OCI-LY1 (cell line): ENCODE results near the gene PTPRD.

Experiments
- EZH2 ChIP-seq: fragments of 200-600 bp; sonication (generic), shearing (Covaris generic); IDR thresholded peaks from 2 replicates; pipeline ENCODE4 v1.8.0; 2017; ENCODE audit warnings: borderline replicate concordance, mixed run types, mild to moderate bottlenecking, antibody characterized with exemption, low read length, moderate library complexity, mixed read lengths
- TF ChIP-seq, protein P1 (sequence below): fragments of 200-600 bp; sonication (generic), shearing (Covaris generic); IDR thresholded peaks from 2 replicates; pipeline ENCODE4 v1.5.1; 2017; ENCODE audit warnings: mild to moderate bottlenecking, antibody characterized with exemption, low read length, moderate library complexity, mixed read lengths

DNA sequence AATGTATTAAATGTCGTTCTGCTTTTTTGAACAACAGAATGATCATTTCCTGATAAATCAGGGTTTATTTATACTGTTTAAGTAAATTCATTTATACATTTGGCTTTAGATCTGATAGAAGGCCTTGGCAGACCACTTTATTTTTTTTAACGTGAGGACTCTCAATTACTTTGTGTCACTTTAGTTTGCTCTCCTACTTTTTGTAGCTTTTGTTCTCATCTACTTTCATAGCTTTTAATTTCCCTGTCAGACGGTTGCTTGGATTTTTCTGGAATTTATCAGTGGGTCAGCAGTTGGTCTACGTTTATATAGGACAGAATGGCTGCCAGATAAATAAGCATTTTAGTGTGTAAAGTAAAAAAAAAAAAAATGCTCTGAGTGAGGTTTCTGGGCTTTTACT lies 1910.9 kb downstream of the PTPRD start:
- TF ChIP-seq EZH2: no peak
- TF ChIP-seq, protein P1, sequence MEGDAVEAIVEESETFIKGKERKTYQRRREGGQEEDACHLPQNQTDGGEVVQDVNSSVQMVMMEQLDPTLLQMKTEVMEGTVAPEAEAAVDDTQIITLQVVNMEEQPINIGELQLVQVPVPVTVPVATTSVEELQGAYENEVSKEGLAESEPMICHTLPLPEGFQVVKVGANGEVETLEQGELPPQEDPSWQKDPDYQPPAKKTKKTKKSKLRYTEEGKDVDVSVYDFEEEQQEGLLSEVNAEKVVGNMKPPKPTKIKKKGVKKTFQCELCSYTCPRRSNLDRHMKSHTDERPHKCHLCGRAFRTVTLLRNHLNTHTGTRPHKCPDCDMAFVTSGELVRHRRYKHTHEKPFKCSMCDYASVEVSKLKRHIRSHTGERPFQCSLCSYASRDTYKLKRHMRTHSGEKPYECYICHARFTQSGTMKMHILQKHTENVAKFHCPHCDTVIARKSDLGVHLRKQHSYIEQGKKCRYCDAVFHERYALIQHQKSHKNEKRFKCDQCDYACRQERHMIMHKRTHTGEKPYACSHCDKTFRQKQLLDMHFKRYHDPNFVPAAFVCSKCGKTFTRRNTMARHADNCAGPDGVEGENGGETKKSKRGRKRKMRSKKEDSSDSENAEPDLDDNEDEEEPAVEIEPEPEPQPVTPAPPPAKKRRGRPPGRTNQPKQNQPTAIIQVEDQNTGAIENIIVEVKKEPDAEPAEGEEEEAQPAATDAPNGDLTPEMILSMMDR: no peak
